ENCODE results near the gene MC4R.

Gene MC4R

GRCh38 chr18:60383893-60384292 lies 11.3 kb upstream of the MC4R start:
- no peak overlapping the region for H3K9ac ChIP-seq (ENCODE audit: low read length)
- H3K4me3 ChIP-seq (ENCODE audit: low read length), result no peak overlapping the region
- no peaks in the 10 kb centered on the region for H3K9me3 ChIP-seq (ENCODE audit: control insufficient read depth, low read length)
- H3K4me1 ChIP-seq (ENCODE audit: control insufficient read depth, insufficient read depth, low read length), result no peaks in the 10 kb centered on the region
- no peaks in the 10 kb centered on the region for H3K36me3 ChIP-seq (ENCODE audit: control insufficient read depth, insufficient read depth, low read length)
- H3K27me3 ChIP-seq (ENCODE audit: control insufficient read depth, insufficient read depth, low read length), result no peaks in the 10 kb centered on the region

DNA sequence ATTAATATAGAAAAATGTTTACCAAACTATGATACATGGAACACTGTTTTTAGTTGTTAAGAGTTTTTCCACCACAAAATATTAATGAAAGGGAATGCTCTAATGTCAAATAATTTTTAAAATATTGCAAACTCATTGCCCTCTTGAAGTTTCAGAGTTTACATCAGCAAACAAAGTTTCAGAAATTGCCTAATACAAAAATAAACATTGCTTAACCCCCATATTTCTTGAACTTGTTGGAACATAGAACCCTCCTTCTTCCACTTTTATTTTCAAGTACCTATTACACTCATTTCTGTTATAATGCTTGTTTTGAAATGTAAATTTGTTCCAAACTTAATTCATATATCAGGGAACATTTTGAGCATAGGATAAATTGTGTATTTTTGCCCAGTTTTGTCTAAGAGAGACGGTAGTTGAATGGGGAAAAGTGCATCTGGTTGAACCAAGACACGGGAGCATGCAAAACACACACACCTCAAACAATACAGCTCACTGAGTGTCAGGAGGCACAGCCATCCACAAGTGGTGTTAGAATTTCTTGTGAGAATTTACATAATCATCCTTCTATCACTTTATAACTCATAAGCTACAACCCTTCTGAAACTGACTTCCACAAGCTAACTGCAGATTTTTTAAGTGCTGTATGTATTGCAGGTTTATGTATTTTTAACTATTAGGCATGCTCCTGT lies 5.3 kb upstream of the MC4R start:
- Histone ChIP-seq H3K27me3 (ENCODE audit: control insufficient read depth, insufficient read depth, low read length) (no peaks in the 10 kb centered on the region), H3K9ac (ENCODE audit: low read length) (no peak overlapping the region), H3K9me3 (ENCODE audit: control insufficient read depth, low read length) (no peaks in the 10 kb centered on the region), H3K4me1 (ENCODE audit: control insufficient read depth, insufficient read depth, low read length) (no peaks in the 10 kb centered on the region), H3K36me3 (ENCODE audit: control insufficient read depth, insufficient read depth, low read length) (no peaks in the 10 kb centered on the region), H3K4me3 (ENCODE audit: low read length) (no peak overlapping the region)

DNA sequence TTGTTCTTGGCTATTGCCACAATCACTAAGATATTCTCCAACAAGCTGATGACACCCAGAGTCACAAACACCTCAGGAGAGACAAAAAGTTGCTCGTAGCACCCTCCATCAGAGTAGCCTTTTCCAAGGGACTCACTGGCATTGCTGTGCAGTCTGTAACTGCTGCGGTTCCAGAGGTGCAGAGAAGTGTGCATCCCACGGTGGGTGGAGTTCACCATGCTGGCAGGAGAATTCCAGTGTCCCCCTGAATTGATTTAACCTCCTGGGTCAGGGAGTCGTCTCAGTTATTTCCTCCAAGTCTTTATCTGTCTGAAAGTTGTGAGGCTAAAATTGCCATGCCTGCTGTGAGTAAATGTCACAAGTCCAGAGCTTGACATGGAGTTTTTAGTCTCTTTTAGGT lies 443 bp downstream of the MC4R start:
- H3K4me3 ChIP-seq (ENCODE audit: low read length), result no peak overlapping the region
- no peaks in the 10 kb centered on the region for H3K36me3 ChIP-seq (ENCODE audit: control insufficient read depth, insufficient read depth, low read length)
- H3K9ac ChIP-seq (ENCODE audit: low read length), result no peak overlapping the region
- no peaks in the 10 kb centered on the region for H3K27me3 ChIP-seq (ENCODE audit: control insufficient read depth, insufficient read depth, low read length)
- no peaks in the 10 kb centered on the region for H3K4me1 ChIP-seq (ENCODE audit: control insufficient read depth, insufficient read depth, low read length)
- no peaks in the 10 kb centered on the region for H3K9me3 ChIP-seq (ENCODE audit: control insufficient read depth, low read length)

- H3K27me3 ChIP-seq (ENCODE audit: control insufficient read depth, insufficient read depth, low read length), result no peaks in the 10 kb centered on the region
Measured at GRCh38 chr18:60358516-60358915, 14.1 kb downstream of the MC4R start.

DNA sequence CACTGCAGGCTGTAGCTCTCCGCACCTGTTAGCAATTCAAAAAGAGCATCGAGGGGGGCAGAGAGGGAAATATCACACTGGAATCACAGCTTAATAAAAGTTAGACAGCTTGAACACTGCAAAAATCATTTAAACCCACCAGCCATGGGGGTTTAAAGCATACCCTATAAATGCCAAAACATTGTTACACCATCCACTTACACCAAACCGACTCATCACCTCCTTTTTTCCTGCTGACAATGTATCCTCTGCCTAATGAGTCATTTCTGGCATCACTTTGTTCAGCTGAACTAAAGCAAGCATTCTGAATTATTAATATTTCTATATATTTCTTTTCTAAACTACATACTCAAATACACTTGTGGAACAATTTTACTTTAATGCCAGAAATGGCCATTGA lies 21.6 kb downstream of the MC4R start:
- Histone ChIP-seq H3K27me3 (ENCODE audit: control insufficient read depth, insufficient read depth, low read length) (no peaks in the 10 kb centered on the region), H3K36me3 (ENCODE audit: control insufficient read depth, insufficient read depth, low read length) (no peaks in the 10 kb centered on the region)

More at GRCh38 chr18:60358516-60358915, 14.1 kb downstream of the MC4R start:
- Histone ChIP-seq H3K9me3 (ENCODE audit: control insufficient read depth, low read length) (no peaks in the 10 kb centered on the region), H3K4me1 (ENCODE audit: control insufficient read depth, insufficient read depth, low read length) (no peaks in the 10 kb centered on the region), H3K9ac (ENCODE audit: low read length) (no peak overlapping the region), H3K36me3 (ENCODE audit: control insufficient read depth, insufficient read depth, low read length) (no peaks in the 10 kb centered on the region), H3K4me3 (ENCODE audit: low read length) (no peak overlapping the region)

DNA sequence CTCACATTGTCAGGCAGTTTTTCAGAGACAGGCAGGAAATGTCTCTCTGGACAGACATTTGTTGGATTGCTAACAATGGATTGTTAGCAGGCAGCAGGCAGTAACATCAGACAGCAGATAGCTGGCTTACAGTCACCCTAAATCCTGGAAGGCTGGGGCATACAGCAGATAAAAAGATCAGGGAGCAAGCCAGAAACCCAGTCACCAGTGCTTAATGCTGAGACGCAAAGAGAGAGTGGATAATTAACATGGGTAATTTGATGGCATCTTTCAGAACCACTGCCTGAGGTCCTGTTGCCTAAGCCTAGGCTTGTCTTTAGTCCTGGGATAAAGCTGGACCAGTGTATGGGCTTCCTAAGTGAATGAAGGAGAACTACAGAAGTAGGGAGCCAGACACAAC lies 22.4 kb downstream of the MC4R start:
- no peaks in the 10 kb centered on the region for H3K9me3 ChIP-seq (ENCODE audit: control insufficient read depth, low read length)
- no peak overlapping the region for H3K9ac ChIP-seq (ENCODE audit: low read length)
- no peak overlapping the region for H3K4me3 ChIP-seq (ENCODE audit: low read length)
- no peaks in the 10 kb centered on the region for H3K27me3 ChIP-seq (ENCODE audit: control insufficient read depth, insufficient read depth, low read length)
- H3K36me3 ChIP-seq (ENCODE audit: control insufficient read depth, insufficient read depth, low read length), result no peaks in the 10 kb centered on the region
- no peaks in the 10 kb centered on the region for H3K4me1 ChIP-seq (ENCODE audit: control insufficient read depth, insufficient read depth, low read length)

More for the DNA sequence above, 21.6 kb downstream of the MC4R start:
- no peak overlapping the region for H3K4me3 ChIP-seq (ENCODE audit: low read length)
- no peaks in the 10 kb centered on the region for H3K9me3 ChIP-seq (ENCODE audit: control insufficient read depth, low read length)
- H3K4me1 ChIP-seq (ENCODE audit: control insufficient read depth, insufficient read depth, low read length), result no peaks in the 10 kb centered on the region
- H3K9ac ChIP-seq (ENCODE audit: low read length), result no peak overlapping the region

DNA sequence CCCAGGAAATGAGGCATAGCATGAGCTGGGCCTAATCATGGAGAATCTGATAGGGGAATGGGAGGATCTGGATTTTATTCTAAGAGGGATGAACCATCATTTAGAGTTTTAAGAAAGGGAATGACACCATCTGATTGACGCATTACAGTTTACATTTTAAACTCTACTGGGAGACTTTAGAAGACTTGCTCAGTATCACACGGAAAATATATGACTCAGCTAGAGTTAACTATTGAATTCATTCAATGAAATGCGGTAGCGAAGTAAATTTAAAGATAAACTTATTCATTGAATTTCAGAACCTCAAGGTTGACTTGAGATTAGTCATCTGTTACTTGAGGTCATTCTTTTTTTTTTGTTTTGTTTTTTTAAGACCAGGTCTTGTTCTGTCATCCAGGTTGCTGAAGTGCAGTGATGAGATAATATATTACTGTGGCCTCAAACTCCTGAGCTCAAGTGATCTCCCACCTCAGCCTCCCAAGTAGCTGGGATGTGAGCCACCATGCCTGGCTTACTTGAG lies 25.0 kb downstream of the MC4R start:
- H3K36me3 ChIP-seq (ENCODE audit: control insufficient read depth, insufficient read depth, low read length), result no peaks in the 10 kb centered on the region
- H3K9ac ChIP-seq (ENCODE audit: low read length), result no peak overlapping the region
- H3K27me3 ChIP-seq (ENCODE audit: control insufficient read depth, insufficient read depth, low read length), result no peaks in the 10 kb centered on the region
- no peaks in the 10 kb centered on the region for H3K4me1 ChIP-seq (ENCODE audit: control insufficient read depth, insufficient read depth, low read length)
- no peaks in the 10 kb centered on the region for H3K9me3 ChIP-seq (ENCODE audit: control insufficient read depth, low read length)
- H3K4me3 ChIP-seq (ENCODE audit: low read length), result no peak overlapping the region

DNA sequence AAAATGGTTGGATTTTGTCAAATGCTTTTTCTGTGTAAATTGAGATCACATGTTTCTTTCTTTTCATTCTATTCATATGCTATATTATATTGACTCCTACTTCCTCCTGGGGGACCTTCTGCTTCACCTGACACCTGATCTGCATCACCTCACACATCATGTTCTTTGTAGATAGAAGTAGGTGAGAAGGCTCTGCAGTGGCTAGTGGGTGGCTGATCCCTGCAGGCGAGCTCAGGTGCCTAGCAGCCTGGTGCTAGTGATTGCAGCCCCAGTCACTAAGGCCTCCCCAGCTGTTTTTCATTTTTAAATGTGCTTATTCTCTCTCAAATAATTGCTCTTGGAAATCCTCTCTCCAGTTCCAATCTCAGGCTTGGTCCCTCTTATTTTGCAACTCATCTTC lies 33.6 kb downstream of the MC4R start:
- Histone ChIP-seq H3K36me3 (ENCODE audit: control insufficient read depth, insufficient read depth, low read length) (no peaks in the 10 kb centered on the region), H3K27me3 (ENCODE audit: control insufficient read depth, insufficient read depth, low read length) (no peaks in the 10 kb centered on the region), H3K4me3 (ENCODE audit: low read length) (no peak overlapping the region), H3K4me1 (ENCODE audit: control insufficient read depth, insufficient read depth, low read length) (no peaks in the 10 kb centered on the region), H3K9ac (ENCODE audit: low read length) (no peak overlapping the region), H3K9me3 (ENCODE audit: control insufficient read depth, low read length) (no peaks in the 10 kb centered on the region)

GRCh38 chr18:60331890-60332289 lies 40.7 kb downstream of the MC4R start:
- Histone ChIP-seq H3K4me3 (ENCODE audit: low read length) (no peak overlapping the region), H3K4me1 (ENCODE audit: control insufficient read depth, insufficient read depth, low read length) (no peaks in the 10 kb centered on the region), H3K27me3 (ENCODE audit: control insufficient read depth, insufficient read depth, low read length) (no peaks in the 10 kb centered on the region), H3K9ac (ENCODE audit: low read length) (no peak overlapping the region), H3K9me3 (ENCODE audit: control insufficient read depth, low read length) (no peaks in the 10 kb centered on the region), H3K36me3 (ENCODE audit: control insufficient read depth, insufficient read depth, low read length) (no peaks in the 10 kb centered on the region)

- Histone ChIP-seq H3K4me1 (ENCODE audit: control insufficient read depth, insufficient read depth, low read length) (no peaks in the 10 kb centered on the region), H3K9me3 (ENCODE audit: control insufficient read depth, low read length) (no peaks in the 10 kb centered on the region), H3K27me3 (ENCODE audit: control insufficient read depth, insufficient read depth, low read length) (no peaks in the 10 kb centered on the region), H3K4me3 (ENCODE audit: low read length) (no peak overlapping the region), H3K36me3 (ENCODE audit: control insufficient read depth, insufficient read depth, low read length) (no peaks in the 10 kb centered on the region), H3K9ac (ENCODE audit: low read length) (no peak overlapping the region)
Measured at GRCh38 chr18:60329131-60329530, 43.4 kb downstream of the MC4R start.

- no peak overlapping the region for H3K9ac ChIP-seq (ENCODE audit: low read length)
- no peaks in the 10 kb centered on the region for H3K27me3 ChIP-seq (ENCODE audit: control insufficient read depth, insufficient read depth, low read length)
- no peaks in the 10 kb centered on the region for H3K36me3 ChIP-seq (ENCODE audit: control insufficient read depth, insufficient read depth, low read length)
- H3K9me3 ChIP-seq (ENCODE audit: control insufficient read depth, low read length), result no peaks in the 10 kb centered on the region
- H3K4me3 ChIP-seq (ENCODE audit: low read length), result no peak overlapping the region
- no peaks in the 10 kb centered on the region for H3K4me1 ChIP-seq (ENCODE audit: control insufficient read depth, insufficient read depth, low read length)
Measured at GRCh38 chr18:60327880-60328279, 44.7 kb downstream of the MC4R start.

GRCh38 chr18:60322591-60322990 lies 50.0 kb downstream of the MC4R start:
- no peaks in the 10 kb centered on the region for H3K9me3 ChIP-seq (ENCODE audit: control insufficient read depth, low read length)
- no peak overlapping the region for H3K9ac ChIP-seq (ENCODE audit: low read length)
- H3K36me3 ChIP-seq (ENCODE audit: control insufficient read depth, insufficient read depth, low read length), result no peaks in the 10 kb centered on the region
- no peaks in the 10 kb centered on the region for H3K4me1 ChIP-seq (ENCODE audit: control insufficient read depth, insufficient read depth, low read length)
- no peaks in the 10 kb centered on the region for H3K27me3 ChIP-seq (ENCODE audit: control insufficient read depth, insufficient read depth, low read length)
- no peak overlapping the region for H3K4me3 ChIP-seq (ENCODE audit: low read length)
